SHP77 treated with DMSO at 0.1 percent for 48 hours (cell line): Measurements from ENCODE around the gene CEACAM18.
"Not testable (repeated sequence)": the region's sequence is repeated elsewhere in the genome, so short reads cannot be mapped to it uniquely, and the experiment has no call there.

ENCODE experiments used
- DNase-seq: peaks from one replicate; lab custom pipeline; 2025; lab: John Stamatoyannopoulos, UW

The CEACAM18 gene

DNA sequence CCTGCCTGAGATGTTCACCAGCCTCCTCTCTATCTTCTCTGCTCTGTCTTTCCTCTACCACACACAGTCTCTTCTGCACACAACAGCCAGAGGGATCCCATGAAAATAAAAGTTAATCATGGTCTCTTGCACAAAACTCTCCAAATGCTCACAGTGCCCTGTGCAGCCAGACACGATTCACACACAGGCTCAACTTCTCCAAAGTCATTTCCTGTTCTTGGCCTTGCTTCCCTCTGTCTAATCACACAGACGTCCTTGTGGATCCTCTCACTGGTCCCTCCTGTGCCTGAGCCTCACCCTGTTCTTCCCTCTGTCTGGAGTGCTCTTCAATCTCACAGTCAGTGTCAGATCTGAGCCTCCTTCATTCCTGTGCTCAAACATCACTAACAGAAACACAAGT is 15.4 kb downstream of the CEACAM18 start:
- no peak for DNase-seq

DNA sequence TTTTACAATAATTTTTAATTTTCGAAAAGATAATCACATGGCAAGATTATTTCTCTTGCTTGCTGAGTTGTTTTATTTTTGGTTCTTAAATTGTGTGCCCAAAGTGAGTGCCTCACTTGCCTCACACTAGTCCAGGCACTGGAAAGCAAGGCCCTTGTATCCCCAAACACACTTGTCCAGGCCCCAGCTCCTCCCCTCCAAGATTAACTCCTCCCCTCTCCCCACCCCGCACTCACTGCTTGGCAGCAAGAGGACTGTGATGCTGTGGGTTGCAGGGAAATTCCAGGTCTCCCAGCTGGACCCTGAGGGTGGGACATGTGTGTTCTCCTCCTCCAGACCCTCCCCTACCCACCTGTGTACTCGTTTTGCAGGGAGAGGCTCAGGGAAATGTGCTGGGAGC is 19.3 kb downstream of the CEACAM18 start:
- no peak for DNase-seq

DNA sequence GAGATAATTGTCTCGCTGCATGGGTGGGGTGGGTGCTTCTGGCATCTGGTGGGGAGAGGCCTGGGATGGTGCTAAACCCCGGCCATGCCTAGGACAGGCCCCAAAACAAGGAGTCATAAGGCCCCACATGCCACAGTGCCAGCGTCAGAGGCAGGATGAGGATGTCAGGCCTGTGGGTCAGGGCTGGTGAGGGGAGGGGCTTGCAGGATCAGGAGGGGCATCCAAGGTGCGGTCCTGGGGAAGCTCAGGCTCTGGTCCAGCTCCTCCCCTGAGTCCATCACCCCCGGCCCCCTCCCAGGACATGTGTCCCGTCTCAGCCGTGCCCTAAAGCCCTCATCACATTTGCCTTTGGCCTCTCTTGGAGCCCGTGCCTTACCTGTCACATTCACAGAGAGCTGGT is 22.6 kb downstream of the CEACAM18 start:
- DNase-seq, result not testable (repeated sequence)

DNA sequence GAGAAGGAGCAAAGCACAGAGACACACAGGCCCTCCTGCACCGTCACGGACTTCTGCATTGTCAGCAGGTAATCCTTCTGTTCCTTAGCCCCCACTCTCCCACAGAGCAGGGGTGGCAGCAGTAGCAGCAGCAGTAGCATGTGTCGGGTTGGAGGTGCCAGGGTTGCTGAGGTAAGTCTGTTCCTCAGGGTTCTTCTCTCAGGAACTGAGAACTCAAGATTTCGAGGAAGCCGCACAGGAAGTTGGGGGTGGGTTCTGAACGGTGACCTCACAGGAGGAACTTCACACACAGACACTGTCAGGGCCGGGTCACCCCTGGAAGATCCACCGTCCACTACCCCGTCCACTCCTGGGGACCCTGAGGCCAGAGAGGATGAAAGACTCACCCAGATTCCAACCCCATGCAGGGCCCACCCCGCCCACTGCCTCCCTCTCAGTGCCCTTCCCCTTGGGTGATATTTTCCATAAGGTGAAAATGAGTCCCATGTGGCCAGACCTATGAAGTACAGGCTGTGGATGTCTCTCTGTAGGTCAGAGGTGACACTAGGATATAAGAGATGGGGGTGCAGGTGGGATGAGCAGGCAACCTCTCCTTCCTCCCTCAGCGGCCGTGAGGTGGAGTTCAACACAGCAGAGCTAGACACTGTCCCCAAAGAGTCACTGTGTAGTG is 23.4 kb downstream of the CEACAM18 start, which contains the start of gene SIGLEC12:
TSS of gene SIGLEC12 (minus strand) at position 207 of the 670 bp plus-strand sequence. CDS start at position 140, 67 bp downstream.
- DNase-seq, result no peak

DNA sequence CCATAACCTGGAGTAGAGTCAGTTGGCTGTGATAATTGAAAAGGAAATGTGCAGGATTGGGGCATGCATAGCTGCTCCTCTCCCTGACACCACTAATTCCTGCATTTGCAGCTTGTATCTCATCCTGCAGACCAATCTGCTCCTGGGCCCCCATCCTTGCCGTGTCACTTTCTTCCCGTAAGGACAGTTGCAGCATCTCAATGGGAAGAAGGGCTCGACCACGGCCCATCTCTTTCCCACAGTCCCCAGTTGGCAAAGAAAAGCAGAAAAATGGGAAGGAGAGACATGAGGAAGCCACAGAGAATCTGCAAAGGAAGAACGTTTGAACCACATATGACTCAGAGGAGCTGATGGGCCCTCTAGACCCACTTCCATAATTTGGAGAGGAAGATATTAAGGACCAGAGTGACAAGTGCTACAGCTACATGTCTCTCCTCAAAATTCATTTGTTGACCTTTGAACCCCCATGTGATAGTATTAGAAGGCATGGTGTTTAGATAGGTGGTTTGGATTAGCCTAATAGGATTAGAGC is 25.0 kb downstream of the CEACAM18 start:
- DNase-seq, result no peak

DNA sequence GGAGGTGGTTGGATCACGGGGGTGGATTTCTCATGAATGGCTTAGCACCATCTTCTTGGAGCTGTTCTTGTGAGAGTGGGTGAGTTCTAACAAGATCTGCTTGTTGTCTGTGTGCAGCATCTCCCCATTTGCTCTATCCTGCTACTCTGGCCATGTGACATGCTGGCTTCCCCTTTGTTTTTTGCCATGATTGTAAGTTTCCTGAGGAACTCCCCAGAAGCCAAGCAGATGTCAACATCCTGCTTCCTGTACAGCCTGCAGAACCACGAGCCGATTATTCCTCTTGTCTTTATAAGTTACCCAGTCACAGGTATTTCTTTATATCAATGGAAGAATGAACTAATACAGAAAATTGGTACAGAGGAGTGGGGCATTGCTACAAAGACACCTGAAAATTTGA is 25.6 kb downstream of the CEACAM18 start:
- no peak for DNase-seq

DNA sequence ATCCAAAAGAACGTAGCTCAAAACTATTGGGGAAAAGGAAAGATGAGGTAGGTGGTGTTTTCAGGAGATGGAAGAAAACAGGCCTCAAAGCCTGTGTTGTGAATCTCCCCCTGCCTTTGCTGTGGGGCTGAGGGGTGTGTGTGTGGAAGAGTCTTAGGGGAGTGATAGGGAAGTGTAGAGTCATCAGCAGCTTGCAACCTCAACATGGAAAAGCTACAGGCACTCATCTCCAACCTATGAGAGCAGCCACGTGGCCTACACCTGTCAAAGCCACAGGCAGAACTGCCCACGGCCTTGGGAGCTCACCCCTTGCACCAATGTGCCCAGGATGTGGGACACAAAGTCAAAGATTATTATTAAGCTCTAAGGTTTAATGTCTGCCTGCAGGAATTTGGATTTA is 27.6 kb downstream of the CEACAM18 start:
- DNase-seq, result no peak

DNA sequence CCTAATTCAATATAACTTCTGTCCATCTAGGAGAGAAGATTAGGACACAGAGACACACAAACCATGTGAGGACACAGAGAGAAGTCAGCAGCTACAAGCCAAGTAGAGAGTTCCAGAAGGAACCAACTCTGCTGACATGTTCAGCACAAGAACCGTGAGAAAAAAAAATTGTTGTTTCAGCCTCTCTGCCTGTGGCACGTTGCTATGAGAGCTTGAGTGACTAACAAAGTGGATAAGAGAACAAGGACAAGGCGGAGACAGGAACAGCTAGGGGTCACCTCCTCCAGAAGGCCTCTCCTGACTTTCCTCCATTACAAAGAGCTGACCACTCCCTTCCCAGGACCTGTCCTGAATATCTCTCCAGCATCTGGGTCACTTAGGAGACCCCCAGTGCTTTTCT is 28.9 kb downstream of the CEACAM18 start:
- DNase-seq, result no peak

DNA sequence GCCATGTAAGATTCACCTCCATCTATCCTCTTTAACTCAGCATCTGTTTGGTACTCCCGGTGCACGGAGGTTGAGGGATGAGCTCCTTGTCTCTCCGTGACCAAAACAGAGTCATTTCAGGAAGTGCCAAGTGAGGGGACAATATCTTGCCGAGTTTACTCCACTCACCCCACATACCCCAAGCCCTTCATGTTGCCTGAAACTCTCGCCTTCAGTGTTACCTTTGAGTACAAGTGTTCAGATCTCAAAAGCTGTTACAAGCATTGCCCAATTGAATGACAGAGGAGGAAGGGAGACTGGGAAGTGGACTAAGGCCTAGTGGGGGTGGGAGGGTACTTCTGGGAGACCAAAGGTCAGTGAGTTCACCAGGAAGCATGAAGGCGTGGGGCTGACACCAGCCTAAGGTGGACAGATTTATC is 29.3 kb downstream of the CEACAM18 start:
- DNase-seq, result no peak

DNA sequence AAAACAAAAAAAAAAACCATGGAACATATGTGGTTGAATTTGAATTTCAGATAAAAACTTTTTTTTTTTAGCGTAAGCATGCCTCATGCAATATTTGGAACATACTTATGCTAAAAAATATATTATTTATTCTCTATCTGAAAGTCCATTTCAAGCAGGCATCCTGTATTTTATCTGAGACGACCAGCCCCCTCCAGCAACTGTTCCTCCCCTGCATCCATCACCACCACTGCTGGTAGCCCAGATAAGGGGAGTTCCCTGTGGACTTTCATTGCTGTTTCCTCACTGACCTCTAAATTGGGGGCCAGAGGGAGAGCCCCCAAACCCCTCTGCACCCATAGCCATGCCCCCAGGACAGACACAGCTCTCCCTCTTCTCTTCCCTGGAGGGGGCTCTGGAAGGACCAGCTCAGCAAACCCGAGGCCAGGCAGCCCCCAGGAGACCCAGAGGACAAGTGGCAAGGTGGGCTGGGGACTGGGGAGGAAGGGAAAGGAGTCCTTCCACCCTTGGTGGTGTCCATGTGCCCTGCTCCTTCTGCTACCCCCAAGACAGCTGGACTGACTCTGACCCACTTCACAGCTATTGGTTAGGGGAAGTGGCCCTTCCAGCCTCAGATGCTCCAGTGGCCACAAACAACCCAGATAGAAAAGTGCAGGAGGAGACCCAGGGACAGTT is 29.9 kb downstream of the CEACAM18 start:
- no peak for DNase-seq

DNA sequence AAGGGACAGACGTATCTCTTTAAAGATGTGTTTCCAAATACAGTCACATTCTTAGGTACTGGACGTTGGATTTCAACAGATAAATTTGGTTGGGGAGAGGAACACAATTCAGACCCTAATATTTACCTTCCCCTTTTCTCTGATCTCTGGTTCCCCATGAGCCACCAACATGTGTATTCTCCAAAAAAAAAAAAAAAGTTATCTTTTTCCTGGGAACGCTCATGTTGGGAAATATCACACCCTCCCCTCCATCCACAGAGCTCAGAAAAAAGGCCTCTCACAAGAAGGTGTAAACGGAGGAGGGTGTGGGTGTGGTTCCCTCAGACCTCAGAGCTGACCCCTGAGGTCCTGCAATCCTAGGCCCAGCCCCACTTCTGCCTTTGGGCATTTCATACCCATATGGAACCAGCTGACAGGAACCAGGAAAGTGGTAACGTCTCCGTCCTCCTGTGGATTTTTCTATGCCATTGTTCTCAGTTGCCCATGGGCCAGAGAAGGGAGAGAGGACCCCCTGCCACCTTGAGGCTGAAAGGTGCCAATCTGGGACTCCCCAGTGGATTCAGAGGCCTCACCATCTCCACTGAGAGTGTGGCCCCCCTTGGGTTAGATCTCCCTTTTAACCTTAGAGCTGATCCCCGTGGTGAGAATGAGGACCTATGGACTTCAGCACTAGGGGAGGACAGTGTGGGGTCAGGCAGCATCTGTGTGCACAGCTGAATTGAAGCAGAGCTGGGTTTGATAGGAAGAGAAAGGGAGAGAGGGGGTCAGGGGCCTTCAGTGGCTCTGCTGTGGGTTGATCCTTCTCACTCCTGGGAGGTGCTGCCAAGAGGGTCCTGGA is 31.7 kb downstream of the CEACAM18 start:
- no peak for DNase-seq

DNA sequence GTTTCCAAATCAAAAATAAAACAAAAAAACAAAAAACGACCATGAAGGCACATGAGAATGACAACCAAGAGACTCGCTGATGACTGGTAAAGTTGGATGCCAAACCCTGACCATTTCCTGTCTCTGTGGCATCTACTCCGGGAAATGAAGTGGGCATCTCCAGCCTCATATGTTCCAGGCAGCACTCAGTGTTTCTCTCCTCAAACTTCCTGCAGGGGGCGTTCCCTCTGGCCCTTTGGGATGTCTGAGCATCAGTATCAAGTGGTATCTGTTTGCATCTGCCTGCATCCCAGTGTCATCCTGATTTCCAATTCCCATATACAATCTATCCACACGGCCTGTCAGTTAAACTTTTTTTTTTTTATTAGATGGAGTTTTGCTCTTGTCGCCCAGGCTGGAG is 33.0 kb downstream of the CEACAM18 start:
- DNase-seq, result peak; percentile 5

DNA sequence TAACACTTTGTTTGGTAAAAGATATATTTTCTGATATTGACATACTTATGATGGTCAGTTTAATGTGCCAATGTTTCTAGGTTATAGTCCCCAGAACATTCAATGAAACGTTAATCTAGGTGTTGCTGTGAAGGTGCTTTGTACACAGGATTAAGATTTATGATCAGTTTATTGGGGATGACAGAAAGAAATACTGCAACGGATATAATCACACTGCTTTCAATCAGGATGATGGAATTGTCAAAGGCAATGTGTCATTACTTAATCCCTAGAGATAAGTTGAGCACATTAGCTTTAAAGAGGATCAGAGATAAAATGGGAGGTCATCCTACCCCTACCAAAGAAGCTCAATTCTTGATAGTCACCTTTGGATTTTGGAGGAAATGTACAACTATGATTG is 35.6 kb downstream of the CEACAM18 start:
- DNase-seq, result no peak

DNA sequence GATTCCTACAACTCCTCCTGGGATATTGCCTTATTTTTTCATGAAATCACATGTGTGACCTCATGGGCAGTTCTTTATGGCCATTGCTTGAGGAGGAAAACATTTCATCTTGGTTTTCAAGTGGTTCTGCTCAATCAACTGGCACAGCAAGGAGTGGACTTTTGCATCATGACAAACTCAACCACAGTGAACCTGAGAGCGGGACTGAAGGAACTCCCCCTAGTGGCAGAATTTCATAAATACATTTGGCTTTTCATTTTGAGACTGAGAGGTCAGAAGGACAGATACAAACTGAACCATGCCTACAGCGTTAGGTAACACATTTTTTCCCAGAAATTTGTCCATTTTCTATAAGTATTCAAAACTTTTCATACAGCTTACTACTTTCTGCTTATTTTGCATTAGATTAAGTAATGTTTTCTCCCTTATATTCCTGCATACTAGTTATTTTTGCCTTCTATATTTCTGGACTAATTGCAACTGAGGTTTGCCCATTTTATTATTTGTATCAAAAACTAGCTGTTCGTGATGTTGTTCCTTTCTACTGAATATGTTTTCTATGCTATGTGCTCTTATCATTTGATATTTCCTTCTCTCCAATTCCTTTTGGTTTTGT is 36.6 kb downstream of the CEACAM18 start:
- peak; percentile 5 for DNase-seq

DNA sequence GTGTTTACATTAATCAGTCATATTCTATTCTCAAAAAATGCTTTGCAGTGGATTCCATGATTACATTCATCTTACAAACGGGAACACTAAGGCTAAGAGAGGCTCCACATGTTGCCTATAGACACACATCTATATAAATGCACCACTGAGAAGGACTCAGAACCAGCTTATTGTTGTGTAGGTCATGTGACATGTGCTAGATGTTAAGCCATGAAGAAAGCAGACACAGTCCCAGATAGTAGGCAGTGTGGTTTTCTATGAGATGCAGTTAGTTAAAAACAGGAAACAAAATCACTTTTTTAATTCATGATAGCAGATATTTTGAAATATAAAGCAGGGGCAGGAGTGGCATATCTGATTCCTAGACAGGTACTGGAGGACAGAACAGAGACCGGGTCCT is 42.4 kb downstream of the CEACAM18 start:
- DNase-seq, result no peak

DNA sequence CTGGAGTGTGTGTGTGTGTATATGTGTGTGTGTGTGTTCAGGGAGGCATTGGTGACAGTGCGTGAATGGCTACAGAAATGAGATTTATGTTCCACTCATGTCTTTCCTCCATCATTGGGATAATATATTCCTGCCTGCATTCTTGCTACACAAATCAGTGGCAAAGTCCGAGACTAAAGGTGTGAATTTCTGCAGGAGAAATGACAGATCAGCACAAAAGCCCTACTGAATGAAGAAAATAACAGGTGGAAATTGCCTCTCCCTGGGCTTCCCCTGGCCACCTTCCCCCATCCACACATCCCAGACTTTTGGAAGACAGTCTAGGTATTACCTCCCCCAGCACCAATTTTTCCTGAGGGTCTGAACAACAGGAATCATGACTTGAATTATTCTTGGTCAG is 43.0 kb downstream of the CEACAM18 start:
- DNase-seq, result no peak

DNA sequence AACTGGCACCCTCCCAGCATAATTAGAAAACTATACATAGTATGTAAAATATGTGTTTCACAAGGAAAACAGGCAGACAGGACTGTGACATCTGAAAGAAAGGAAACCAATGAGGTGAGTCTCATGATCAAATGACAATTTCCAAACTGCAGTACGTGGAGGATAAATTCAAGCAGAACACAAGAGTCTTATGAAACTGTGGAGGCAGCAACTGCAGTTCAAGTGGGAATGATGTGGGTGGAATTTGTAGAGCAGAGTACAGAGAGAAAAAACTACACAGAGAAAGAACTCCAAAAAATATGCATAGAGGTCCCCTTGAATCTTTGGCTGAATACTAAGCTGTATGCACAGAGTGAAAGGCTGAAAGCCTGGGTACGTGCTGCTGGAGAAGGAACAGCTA is 43.4 kb downstream of the CEACAM18 start:
- DNase-seq, result no peak

DNA sequence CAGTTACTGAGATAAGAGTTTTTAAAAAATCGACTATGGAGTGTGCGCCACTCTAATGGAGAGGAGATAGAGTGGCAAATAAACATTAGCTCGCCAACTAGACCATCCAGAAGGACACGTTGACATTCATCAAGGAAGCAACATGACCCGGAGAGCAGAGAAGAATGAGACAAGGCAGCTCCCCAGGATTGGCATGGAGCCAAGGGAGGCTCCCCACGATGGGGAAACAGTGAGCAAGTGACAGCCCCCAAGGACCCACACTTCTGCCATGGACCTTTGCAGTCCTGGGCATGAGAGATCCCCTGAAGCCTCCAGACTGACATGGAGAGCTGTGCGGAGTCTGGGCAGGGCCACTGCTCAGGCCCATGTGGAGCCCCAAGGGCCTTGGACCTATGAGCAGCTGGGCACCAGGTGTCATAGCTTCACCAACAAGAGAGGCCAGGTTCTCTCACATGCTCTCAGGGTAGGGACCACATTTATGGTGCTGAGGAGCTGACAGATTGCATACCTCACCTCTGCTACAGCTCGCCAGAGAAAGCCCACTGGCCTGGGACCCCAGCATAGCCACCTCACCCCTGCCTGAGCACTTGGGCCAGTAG is 46.4 kb downstream of the CEACAM18 start:
- no peak for DNase-seq

DNA sequence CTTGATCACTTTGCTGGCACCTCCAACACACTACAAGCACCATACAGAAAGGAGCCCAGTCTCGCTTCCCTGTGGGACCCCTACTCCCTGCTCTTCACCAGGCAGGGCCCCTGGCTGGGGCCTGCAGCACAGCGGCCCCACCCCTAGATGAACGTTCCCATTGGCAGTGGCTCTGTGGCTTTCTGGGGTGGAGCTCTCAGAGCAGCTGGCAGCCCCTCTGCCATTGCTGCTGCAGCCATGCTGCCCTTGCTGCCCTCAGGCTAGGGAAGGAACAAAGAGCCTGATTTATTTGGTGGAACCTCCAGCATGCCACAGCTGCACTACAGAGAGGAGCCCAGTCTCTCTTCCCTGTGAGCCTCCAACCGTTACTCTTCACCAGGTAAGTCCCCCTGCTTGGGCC is 47.3 kb downstream of the CEACAM18 start:
- DNase-seq, result no peak

DNA sequence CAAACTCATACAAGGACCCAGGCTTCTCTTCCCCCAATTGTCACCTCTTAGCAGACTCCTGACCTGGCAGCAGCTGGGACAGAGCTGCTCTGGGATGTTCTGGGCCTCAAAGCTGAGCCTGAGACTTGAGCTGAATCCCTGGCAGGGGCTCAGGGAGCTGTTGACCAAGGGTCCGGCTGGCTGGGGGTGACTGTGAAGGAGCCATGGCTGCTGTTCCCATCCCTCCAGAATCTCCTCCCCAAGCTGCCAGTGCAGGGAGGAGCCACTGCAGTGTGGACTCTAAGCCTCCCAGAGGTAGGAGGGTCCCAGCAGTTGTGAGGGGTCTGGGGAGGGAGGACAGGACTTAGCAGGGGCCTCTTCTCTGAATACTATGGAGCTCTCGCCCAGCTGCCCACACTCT is 51.0 kb downstream of the CEACAM18 start:
- DNase-seq, result no peak

DNA sequence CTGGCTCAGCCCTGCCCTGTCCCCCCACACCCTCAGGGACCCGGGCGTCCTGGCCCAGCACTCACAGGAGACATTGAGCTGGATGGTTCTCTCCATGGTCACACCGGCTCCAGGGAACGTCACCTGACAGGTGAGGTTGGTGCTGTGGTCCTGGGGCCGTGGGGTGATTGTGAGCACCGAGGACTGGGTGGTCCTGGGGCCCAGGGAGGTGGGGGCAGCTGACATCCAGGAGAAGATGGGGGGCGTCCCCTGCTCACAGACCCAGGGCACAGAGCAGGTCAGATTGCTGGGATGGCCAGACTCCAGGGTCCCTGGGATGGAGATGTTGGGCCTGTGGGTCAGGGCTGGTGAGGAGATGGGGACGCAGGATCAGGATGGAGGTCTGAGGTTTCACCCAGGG is 52.3 kb downstream of the CEACAM18 start:
- no peak for DNase-seq
